Stimulated activated naive CD8-positive, alpha-beta T cell treated with anti-CD3 and anti-CD28 coated beads, Interleukin-15, Interleukin-2, amounts not matched to agents 100 U/mL and 50 U/mL, for 24 hours (primary cell): ENCODE measurements around the gene IGFN1.

ENCODE experiments used
- ATAC-seq: fragments of 150-1000 bp; cut with Tn5 transposase; one replicate; pipeline ENCODE4 v1.10.0; 2021
- DNase-seq: peaks from one replicate; pipeline ENCODE4 v3.0.0; 2021

IGFN1 gene

DNA sequence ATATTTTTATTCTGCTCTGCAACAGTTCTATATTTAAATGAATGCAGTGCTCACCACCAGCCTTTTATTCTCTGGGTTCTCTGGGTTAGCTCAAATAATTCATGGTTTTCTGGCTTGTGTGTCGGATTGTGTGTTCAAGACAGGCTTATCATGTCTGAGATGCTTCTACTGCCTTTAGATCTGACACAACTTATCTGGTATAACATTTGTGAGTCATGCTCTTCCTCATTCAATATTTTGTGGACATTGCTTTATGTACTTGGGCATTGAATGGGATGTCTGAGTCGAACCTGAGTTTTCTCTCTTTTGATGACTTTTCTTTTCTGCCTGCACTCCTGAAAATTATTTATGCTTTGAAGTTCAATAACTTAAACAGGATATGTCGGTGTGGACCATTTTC lies 75.1 kb downstream of the IGFN1 start:
- no peak for ATAC-seq
- no peak for DNase-seq

DNA sequence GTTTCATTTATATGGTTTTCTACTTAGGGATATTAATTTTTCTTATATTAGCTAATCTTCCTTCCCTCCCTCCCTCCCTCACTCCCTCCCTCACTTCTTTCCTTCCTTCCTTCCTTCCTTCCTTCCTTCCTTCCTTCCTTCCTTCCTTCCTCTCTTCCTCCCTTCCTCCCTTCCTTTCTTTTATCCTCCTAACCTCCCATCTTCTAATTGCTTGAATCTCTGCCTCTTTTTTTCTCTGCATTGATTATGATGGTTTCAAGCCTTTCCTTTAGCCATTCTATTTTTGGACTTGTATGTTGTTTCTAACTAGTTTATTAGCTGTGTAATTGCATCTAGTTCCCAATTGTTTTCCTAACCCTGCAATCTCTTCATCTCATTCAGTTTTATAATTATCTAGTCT lies 75.7 kb downstream of the IGFN1 start:
- no peak for ATAC-seq
- DNase-seq: no peak

DNA sequence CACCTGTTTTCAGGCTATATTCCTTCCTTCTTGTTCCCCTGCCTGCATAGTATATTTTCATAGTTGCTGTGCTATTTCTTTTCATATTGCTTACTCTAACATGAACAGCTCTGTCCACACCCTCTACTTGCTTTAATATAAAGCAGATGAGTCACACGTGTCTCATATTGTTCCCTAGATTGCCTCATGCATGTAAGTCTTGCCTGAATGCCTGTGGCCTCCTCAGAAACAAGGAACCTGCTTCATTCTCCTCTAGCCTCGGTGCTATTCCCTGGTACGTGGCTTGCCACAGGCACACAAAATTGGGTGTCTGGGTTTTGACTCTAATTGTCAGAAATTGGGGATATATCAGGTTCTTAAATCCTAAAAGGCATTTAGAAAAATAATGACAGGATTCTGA lies 76.2 kb downstream of the IGFN1 start:
- DNase-seq: no peak
- ATAC-seq: no peak

DNA sequence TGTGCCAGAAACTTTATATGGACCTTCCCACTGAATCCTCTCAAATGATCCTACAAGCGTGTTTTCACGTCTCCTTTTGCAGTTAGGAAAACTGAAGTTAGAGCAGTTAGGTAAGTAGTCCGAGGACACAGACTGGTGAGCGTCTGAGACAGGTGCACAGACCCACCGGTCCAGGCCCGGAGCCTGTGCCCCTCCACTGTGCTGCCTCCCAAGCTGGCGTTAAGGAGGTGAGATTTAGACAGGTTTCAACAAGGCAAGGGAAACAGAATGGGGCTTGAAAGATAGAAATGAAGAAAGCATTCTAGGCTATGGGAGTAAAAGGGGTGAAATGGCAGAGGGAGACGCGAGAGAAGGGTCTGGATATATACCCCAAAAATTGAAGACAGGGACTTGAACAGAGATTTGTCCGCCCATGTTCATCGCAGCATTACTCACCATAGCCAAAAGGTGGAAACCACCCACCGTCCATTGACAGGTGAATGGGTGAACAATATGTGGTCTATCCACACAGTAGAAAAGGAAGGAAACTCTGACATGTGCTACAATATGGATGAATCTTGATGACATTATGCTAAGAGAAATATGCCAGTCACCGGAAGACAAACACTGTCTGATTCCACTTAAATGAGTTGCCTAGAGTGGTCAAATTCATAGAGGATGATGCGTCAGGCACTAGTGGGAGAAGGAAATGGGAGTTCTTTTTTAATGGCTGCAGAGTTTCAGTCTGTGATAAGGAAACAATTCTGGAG lies 77.0 kb downstream of the IGFN1 start:
- no peak for ATAC-seq

DNA sequence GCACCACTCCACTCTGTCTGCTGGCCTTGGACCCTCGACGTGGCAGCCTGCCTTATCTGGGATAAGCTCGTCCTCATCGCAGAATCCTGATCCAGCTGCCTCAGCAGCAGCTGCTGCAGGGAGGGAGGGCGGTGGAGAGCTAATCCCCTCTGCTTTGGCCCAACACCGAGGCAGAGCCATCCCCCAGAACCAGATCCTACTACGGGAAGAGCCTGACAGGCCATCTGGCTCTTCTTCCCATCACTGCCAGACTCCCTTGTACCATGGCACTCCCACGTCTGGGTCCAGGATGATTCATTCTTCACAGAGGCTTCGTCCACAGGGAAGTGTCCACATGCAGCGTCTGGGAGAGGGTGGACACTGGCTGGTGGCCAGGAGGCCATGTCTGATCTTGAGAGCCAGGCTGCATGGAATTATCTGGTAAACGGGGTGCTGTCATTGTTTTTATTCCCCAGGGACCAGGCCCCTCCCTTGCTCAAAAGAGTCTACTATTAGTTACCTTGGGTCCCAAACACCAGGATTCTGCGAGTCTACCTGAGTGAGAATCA lies 78.1 kb downstream of the IGFN1 start:
- DNase-seq (no peak), ATAC-seq (no peak)

More for the DNA sequence above, 77.0 kb downstream of the IGFN1 start:
- DNase-seq: no peak

DNA sequence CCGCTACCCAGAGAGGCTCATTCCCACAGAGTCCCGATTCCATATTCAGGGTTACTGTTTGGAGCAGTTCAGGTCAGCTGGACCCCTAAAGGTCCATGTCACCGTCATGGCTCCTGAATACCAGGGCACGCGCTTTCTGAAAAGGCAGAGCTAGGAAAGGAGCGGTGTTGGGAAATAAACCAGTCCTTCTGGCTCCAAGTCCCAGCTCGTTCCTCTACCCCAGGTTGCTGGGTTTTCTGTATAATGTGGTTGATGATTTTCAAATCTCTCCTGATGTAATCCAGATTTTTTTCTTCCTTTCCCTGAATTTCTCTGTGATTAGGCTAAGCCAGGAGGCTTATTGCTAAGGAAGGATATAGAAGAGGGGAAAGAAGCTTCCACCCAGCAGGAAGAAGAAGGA lies 78.7 kb downstream of the IGFN1 start:
- no peak for ATAC-seq

DNA sequence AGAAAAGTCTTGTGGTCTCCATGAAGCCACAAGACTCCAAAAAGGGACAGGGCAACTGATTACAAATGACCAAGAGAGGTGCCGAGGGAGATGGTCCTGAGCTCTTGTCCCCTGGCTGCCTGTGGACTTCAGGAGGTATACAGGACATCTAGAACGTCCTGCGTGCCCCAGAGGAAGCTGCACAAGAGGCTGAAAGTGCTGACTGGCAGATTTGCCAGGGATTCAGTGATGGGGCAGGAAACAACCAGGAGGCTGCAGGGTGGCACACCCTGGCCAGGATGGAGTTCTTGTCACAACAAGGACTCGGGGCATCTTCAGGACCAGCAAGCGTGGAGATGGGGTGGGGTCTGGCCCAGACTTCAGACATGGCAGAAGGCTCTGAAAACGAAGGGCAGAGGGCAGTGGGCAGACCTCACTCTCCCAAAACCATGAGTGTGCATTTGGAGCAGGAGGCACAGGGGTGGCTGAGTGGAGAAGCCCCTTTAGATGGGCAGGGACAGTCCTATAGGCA lies 79.3 kb downstream of the IGFN1 start:
- no peak for ATAC-seq
- DNase-seq: no peak

More for the DNA sequence above, 78.7 kb downstream of the IGFN1 start:
- no peak for DNase-seq

DNA sequence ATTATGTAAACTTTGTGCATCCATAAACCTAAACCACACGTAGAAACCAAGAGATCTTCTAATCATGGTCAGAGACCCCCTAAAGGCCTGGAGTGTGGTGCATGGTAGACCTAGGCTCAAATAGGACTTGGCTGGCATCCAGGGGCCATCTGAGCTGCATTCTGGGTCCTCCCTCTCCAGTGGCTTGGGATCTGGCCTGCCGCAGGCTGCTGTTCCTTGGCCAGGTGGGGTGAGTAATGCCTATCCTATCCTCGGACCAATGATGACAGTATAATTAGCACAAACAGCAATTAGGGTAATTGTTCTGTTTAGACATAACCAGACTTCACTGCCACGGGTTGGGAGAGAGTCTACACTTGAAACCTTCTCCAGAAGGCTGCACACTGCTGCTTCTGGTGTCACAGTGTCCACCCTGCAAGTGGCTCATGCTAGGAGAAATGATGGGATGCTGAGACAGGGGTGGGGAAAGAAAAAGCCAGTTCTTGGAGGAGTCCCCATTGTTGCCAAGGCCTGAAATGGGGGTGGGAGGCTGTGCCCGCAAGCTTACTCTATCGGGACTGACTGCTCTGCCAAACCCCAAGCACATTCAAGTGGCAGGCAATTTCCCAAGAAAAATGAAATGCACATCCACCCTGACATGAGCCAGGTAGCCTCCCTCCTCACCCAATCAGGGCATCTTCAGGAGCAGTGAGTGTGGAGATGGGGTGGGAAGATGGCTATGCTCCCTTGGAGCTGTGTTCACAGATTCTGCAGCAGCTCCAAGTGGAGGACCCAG lies 80.2 kb downstream of the IGFN1 start:
- ATAC-seq: no peak
- no peak for DNase-seq

DNA sequence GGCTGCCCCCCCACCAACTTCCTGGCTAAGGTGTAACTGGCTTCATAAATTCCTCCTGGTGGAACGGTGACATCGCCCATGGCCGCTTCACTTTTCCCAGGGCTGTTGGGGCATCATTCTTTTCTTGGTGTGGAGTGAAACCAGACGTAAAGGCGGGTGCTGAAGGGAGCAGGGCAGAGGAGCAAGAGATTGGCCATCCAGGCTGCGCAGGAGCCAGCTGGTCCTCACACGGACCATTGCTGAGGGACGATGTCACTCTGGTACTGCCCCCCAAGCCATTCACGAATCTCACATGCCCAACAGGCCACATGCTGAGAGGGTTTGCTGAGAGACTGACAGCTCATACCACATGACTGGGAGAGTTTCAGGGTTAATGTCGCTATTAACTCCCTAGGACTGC lies 82.2 kb downstream of the IGFN1 start:
- ATAC-seq (no peak), DNase-seq (no peak)

DNA sequence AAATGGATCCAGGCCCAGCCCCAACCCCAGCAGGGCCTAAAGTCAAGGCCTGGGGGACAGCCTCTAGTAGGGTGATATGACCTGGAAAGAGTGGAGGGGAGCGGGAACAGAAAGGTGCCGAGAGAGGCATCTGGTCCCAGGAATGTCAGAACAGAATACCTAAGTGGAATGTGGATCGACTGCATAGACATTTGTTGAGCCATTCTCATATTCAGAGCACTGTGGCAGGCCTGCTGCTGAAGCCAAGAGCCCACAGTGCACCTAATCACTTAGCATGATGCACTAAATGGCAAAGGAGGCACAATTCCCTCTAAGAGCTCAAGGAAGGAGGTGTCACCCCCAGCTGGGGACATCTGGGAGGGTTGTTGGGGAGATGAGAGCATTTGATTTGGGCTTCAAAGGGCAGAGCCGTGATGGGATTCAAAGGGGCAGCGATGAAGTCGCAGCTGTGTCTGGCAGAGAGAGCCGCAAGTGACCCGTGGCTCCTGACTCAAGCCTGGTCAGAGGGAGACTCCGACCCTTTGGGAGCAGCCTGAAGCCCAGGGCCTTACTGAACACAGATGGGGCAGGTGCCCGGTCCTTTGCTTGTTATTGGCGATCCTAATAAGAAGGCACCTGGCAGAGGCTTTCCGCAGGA lies 84.1 kb downstream of the IGFN1 start:
- ATAC-seq (no peak), DNase-seq (no peak)

DNA sequence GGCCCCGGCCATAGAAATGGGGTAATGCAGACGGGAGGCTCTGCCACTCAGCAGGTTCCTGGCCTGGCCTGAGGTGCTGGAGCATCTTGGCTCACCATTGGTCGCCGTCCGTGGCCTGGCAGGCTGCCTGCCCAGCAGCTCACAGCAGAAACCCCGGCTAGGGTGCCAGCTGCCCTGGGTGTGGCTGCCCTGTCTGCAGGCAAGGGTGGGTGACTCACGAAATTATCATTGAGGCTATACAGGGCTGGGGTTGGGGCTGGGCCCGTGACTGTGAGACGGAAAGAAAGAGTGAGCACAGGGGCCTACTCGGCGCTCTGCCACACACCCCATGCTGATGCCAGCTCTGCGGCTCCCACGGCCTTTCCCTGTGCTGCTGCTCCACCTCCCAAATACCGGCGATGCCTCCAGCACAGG lies 84.6 kb downstream of the IGFN1 start:
- DNase-seq: no peak
- ATAC-seq: peak; percentile 53

DNA sequence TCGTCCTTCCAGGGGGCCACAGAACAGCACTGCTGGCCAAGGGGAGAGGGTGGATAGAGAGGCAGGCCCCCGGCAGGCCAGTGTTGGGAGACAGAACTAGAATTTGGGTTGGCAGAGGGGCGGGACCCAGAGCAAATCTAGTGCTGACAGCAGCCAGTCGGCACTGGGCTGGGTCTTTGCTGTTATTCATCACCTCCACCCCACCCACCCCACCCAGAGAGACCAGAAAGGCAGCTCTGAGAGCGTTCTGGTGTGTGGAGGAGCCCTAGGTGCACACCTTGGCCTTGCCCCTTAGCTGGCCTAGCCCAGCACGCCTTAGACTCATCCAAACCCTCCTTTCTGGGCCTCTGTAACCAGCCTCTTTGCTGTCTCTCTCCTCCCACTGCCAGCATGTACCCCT lies 86.3 kb downstream of the IGFN1 start:
- ATAC-seq: no peak
- DNase-seq: no peak

DNA sequence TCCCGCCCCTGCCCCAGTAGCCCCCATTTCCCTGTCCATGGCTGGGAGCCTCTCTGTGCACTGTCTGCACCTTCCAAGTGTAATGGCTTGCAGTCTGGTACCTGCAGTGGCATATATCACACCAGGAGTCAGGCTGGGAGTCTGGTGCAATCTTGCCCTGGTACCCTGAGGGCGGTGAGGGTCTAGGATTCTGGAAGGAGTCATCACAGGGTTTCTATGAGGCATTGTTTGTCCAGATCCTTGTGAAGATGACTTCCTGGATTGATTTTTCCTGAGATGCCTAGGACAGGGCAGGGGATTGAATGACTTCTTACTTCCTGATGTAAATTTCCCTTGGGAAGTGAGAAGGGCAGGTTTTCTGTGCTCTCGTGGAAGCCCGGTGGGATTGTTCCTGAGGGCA lies 86.8 kb downstream of the IGFN1 start:
- ATAC-seq (no peak), DNase-seq (no peak)
